HEK293T (cell line): Measurements from ENCODE around the gene CHRM4.

Experiments used
- CTCF ChIA-PET: fragments of 350-600 bp; formaldehyde crosslinking; extraction: SDS; loops from one replicate; lab custom pipeline; 2021; ENCODE audit warnings: antibody characterized with exemption, inconsistent platforms; lab: Yijun Ruan, JAX
- POLR2A ChIA-PET: fragments of 350-600 bp; formaldehyde crosslinking; extraction: SDS; loops from one replicate; lab custom pipeline; 2020; ENCODE audit warnings: antibody characterized with exemption, inconsistent platforms; lab: Yijun Ruan, JAX
- DNase-seq: peaks from one replicate; pipeline ENCODE4 v3.0.0; 2012; ENCODE audit warnings: mixed read lengths; ENCODE audit errors: extremely low spot score
- ARNT ChIP-seq: fragments of 450-650 bp; IDR thresholded peaks from 2 replicates; pipeline ENCODE4 v1.6.1; 2017; ENCODE audit warnings: mild to moderate bottlenecking
- BHLHE40 ChIP-seq: fragments of 450-650 bp; IDR thresholded peaks from 2 replicates; pipeline ENCODE4 v1.6.1; 2016; ENCODE audit warnings: mild to moderate bottlenecking, moderate library complexity, borderline replicate concordance
- CTBP1 ChIP-seq: fragments of 450-650 bp; IDR thresholded peaks from 2 replicates; pipeline ENCODE4 v1.6.1; 2016; ENCODE audit warnings: borderline replicate concordance
- ELF4 ChIP-seq: fragments of 450-650 bp; IDR thresholded peaks from 2 replicates; pipeline ENCODE4 v1.6.1; 2017; ENCODE audit warnings: antibody characterized with exemption
- FOXA1 ChIP-seq: fragments of 450-650 bp; IDR thresholded peaks from 2 replicates; pipeline ENCODE4 v1.6.1; 2016; ENCODE audit warnings: mild to moderate bottlenecking
- FOXK2 ChIP-seq: fragments of 450-650 bp; IDR thresholded peaks from 2 replicates; pipeline ENCODE4 v1.6.1; 2016; ENCODE audit warnings: mild to moderate bottlenecking
- FOXM1 ChIP-seq: fragments of 450-650 bp; IDR thresholded peaks from 2 replicates; pipeline ENCODE4 v1.6.1; 2017; ENCODE audit warnings: mild to moderate bottlenecking, borderline replicate concordance
- HDGF ChIP-seq: fragments of 450-650 bp; IDR thresholded peaks from 2 replicates; pipeline ENCODE4 v1.6.1; 2017; ENCODE audit warnings: antibody characterized with exemption, borderline replicate concordance
- L3MBTL2 ChIP-seq: fragments of 450-650 bp; conservative IDR thresholded peaks from 2 replicates; pipeline ENCODE4 v1.6.1; 2016; ENCODE audit warnings: mild to moderate bottlenecking
- LEF1 ChIP-seq: fragments of 450-650 bp; IDR thresholded peaks from 2 replicates; pipeline ENCODE4 v1.6.1; 2017; ENCODE audit warnings: mild to moderate bottlenecking, borderline replicate concordance
- NFRKB ChIP-seq: fragments of 450-650 bp; IDR thresholded peaks from 2 replicates; pipeline ENCODE4 v1.6.1; 2016; ENCODE audit warnings: mild to moderate bottlenecking, moderate library complexity
- SP1 ChIP-seq: fragments of 450-650 bp; IDR thresholded peaks from 2 replicates; pipeline ENCODE4 v1.6.1; 2017
- SUZ12 ChIP-seq: fragments of 450-650 bp; IDR thresholded peaks from 2 replicates; pipeline ENCODE4 v1.6.1; 2016; ENCODE audit warnings: mild to moderate bottlenecking
- TARDBP ChIP-seq: fragments of 450-650 bp; IDR thresholded peaks from 2 replicates; pipeline ENCODE4 v1.6.1; 2016
- ZNF384 ChIP-seq: fragments of 450-650 bp; IDR thresholded peaks from 2 replicates; pipeline ENCODE4 v1.6.1; 2016
- TF ChIP-seq, protein P1 (sequence below): fragments of 450-650 bp; IDR thresholded peaks from 2 replicates; pipeline ENCODE4 v1.6.1; 2016

Gene CHRM4

DNA sequence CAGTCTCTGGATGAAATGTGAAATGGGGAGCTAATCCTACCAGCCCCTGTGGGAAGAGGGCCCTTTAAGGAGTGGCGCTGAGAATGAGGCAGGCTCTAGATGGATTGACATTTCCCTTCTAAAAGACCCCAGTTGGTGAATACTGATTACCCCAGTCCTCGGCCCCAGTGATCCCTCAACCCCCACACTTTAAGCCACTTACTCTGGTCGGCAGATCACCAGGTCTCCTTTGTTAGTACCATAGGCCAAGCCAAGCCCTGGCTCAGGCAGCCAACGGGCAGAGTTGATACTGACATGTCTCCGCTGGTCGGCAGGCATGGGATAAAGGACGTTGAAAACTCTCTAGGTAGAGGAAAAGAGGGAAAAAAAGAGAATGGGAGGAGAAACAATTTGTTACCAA, 26.1 kb upstream of the CHRM4 start:
- ChIA-PET CTCF (no interaction called here), POLR2A (no interaction called here)
- DNase-seq, result no peak

DNA sequence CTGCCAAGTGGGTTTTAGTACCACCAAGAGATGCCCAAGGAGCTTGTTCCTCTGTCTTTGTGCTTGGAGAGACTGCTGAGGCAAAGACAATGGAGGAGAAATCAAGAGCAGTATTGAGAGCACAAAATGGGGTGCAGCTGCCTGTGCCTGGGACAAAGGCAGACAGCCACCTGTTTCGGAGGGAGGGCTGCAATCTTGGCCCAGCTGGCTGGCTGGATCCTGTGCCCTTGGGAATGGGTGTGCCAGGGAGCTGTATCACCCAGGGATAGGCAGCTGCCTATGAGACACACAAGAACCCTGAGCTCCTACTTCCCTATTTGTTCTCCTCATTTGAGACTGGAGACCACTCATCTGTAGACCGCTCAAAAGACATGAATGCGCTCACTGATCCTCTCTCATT, 23.3 kb upstream of the CHRM4 start:
- DNase-seq, result no peak
- POLR2A ChIA-PET, result no interaction called here
- CTCF ChIA-PET, result no interaction called here
- TF ChIP-seq, protein P1, sequence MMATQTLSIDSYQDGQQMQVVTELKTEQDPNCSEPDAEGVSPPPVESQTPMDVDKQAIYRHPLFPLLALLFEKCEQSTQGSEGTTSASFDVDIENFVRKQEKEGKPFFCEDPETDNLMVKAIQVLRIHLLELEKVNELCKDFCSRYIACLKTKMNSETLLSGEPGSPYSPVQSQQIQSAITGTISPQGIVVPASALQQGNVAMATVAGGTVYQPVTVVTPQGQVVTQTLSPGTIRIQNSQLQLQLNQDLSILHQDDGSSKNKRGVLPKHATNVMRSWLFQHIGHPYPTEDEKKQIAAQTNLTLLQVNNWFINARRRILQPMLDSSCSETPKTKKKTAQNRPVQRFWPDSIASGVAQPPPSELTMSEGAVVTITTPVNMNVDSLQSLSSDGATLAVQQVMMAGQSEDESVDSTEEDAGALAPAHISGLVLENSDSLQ, result no peak
- TF ChIP-seq CTBP1 (no peak), FOXA1 (no peak), SUZ12 (no peak), SP1 (no peak), L3MBTL2 (no peak), ARNT (no peak)

More for the DNA sequence above, 26.1 kb upstream of the CHRM4 start:
- TF ChIP-seq HDGF (no peak), NFRKB (no peak), FOXM1 (no peak), FOXA1 (no peak), LEF1 (no peak), SP1 (no peak), FOXK2 (no peak), CTBP1 (no peak), ZNF384 (no peak), SUZ12 (no peak), TARDBP (no peak)
- TF ChIP-seq, protein P1, result no peak

DNA sequence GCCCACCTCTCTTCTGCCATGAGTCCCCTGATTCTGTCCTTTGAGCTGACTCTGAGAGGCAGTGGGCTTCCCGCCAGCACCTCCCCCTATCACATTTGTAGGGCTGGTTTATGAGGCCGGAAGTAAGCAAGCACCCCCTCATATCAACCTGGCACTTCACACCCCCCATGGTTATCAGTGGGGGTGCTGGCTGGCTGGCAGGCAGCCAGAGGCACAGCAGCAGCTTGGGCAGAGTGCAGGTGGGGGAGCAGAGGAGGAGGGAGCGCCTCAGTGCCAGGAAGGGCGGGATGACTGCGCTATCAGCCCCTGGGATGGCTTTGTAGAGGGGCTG, 22.9 kb upstream of the CHRM4 start:
- TF ChIP-seq HDGF (no peak), FOXM1 (no peak), SUZ12 (no peak), FOXK2 (no peak), L3MBTL2 (no peak), ARNT (no peak), NFRKB (no peak), TARDBP (no peak), FOXA1 (no peak), BHLHE40 (no peak), SP1 (no peak)
- POLR2A ChIA-PET, result no interaction called here
- CTCF ChIA-PET, result no interaction called here
- no peak for DNase-seq

DNA sequence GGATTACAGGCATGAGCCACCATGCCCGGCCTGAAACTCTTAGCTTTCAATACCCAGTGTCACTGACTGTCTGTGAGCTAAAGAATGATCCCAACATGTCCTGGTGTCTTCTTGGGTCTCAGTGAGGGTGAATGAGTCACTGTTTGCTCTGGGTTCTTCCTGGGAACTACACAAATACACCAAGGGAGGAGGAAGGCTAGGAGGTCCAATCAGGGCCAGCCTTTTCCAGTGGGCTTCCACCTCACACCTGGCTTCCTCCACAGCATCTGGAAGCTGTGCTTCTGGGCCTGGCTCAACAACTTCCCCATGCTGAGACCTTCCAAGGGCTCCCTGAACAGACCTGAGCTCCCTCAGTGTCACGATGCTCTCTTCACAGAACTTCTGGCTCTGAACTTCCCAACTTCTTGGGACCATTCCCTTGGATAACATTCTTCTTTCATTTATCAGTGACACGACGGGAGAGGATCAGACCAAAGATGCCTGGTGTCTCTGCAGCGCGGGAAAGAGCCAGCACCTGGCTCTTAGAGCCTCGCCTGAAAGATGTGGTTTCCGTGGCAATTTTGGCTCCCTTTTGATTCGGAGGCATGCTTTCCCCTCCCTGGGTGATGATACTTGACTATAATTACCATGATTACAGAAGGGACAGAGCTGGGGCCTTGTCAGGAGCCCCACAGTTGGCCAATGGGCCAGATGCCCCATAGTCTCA, 22.3 kb upstream of the CHRM4 start:
- no peak for TF ChIP-seq SP1
- no peak for TF ChIP-seq FOXK2
- TF ChIP-seq, protein P1, result no peak
- no peak for TF ChIP-seq BHLHE40
- TF ChIP-seq TARDBP, result no peak
- no peak for TF ChIP-seq LEF1
- no peak for TF ChIP-seq FOXA1
- no peak for TF ChIP-seq CTBP1
- TF ChIP-seq ARNT, result no peak
- no peak for TF ChIP-seq SUZ12
- no peak for TF ChIP-seq ELF4
- TF ChIP-seq NFRKB, result no peak
- TF ChIP-seq L3MBTL2, result no peak
- TF ChIP-seq ZNF384, result no peak
- no peak for TF ChIP-seq FOXM1
- no peak for TF ChIP-seq HDGF
- ChIA-PET CTCF (interaction anchor here (1.1 kb wide), 1 partner anchor 25 kb away, joined by 3 read pairs; no protein-coding TSS in a partner anchor), POLR2A (no interaction called here)
- no peak for DNase-seq

DNA sequence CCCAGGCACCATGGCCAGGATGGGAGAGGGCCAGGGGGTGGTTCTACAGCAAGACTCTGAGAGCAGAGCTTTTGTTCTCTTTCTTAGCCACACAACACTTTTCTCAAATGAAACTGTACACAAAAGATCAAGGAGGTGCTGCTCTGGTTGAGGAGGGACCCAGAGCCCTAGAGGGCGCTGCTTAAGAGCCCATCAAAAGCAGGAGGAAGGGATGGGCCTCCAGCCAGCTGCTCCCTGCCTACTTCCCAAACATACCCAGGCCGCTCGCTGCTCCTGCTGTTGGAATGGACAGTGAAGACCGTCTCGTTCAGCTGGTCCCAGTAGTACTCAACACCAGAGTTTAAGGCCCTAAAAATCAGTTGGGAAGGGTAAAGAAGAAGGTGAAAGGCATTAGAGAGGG, 18.4 kb upstream of the CHRM4 start:
- ChIA-PET CTCF (interaction anchor here (0.5 to 1.3 kb wide), 4 partner anchors 9 to 170 kb away, joined by 3 read pairs; no protein-coding TSS in a partner anchor), POLR2A (no interaction called here)
- TF ChIP-seq SP1 (no peak), LEF1 (no peak), SUZ12 (no peak), FOXK2 (no peak), BHLHE40 (no peak), ZNF384 (no peak), FOXM1 (no peak), HDGF (no peak), ARNT (no peak)
- TF ChIP-seq, protein P1, result no peak
- DNase-seq, result peak; percentile 33

DNA sequence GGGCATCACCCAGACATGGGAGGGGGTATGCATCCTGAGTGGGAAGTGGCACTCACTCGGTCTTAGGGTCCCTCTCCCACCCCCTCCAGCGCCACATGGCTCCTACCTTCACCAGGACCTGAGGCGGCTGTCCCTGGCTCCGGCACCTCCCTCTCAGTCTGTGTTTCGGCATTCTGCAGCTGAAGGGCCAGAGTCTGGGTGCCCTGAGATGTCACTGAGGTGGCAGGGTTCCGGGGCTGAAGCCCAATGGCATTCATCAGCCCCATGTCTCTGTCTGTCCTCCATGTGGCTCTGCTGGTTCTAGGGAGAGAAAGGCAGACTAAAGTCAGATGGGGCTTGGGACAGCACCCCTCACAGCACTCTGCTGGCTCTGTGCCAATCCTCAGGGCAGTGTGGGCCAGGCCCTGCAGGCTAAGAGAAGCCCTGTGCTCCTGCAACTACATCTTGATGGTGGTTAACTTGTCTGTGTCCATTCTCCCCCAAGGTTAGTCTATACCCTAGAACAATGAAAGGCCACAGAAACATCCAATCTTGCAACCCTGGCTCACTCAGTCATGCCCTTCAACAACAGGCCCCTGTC, 16.9 kb upstream of the CHRM4 start:
- ChIA-PET POLR2A (no interaction called here), CTCF (interaction anchor here (0.6 to 0.7 kb wide), 2 partner anchors 11 to 82 kb away, joined by 3 to 4 read pairs; no protein-coding TSS in a partner anchor)
- no peak for DNase-seq
- TF ChIP-seq L3MBTL2 (no peak), BHLHE40 (no peak), TARDBP (no peak), ARNT (no peak), SP1 (no peak), CTBP1 (no peak), HDGF (no peak), ELF4 (no peak), NFRKB (no peak), ZNF384 (no peak), SUZ12 (no peak), LEF1 (no peak), FOXM1 (no peak), FOXK2 (no peak), FOXA1 (no peak)
- TF ChIP-seq, protein P1, result no peak
